ENCODE measurements around the gene PCDH7. TPM values are rescaled to one million over a fixed set of nuclear protein-coding genes. Genes with fewer than 3 reads are reported as not detected.
A peak's percentile ranks its signal among the peaks of the same experiment; 100 is the strongest.

PCDH7 gene
- polyA plus RNA-seq, 1 donor from 2014 or later = 12.6 TPM

DNA sequence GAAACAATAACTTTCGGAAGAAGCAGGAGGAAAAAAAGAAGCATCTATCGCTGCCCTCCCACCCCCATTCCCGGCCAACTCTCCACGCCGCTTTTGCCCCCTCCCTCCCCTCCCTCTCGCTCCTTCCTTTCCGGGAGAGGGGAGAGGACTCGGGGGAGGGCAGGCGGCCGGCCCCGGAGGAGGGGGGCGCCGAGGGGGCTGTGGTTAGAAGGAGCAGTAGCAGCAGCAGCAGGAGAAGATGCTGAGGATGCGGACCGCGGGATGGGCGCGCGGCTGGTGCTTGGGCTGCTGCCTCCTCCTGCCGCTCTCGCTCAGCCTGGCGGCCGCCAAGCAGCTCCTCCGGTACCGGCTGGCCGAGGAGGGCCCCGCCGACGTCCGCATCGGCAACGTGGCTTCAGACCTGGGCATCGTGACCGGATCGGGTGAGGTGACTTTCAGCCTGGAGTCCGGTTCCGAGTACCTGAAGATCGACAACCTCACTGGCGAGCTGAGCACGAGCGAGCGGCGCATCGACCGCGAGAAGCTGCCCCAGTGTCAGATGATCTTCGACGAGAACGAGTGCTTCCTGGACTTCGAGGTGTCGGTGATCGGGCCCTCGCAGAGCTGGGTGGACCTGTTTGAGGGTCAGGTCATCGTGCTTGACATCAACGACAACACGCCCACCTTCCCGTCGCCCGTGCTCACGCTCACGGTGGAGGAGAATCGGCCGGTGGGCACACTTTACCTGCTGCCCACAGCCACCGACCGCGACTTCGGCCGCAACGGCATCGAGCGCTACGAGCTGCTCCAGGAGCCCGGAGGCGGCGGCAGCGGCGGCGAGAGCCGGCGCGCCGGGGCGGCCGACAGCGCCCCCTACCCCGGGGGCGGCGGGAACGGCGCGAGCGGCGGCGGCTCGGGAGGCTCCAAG lies 1.3 kb downstream of the PCDH7 start:
- peaks cover 42% of the 10 kb centered on the region for H3K79me2 ChIP-seq (replicated peaks; ENCODE audit: insufficient read depth, low read length)

DNA sequence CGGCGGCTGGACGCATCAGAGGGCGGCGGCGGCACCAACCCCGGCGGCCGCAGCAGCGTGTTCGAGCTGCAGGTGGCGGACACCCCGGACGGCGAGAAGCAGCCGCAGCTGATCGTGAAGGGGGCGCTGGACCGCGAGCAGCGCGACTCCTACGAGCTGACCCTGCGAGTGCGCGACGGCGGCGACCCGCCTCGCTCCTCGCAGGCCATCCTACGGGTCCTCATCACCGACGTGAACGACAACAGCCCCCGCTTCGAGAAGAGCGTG lies 1.9 kb downstream of the PCDH7 start:
- Histone ChIP-seq H3K27ac (ENCODE audit: low read length) (no peak overlapping the region), H3K9me2 (ENCODE audit: insufficient read depth, low read length) (no peaks in the 10 kb centered on the region), H4K20me1 (ENCODE audit: insufficient read depth) (no peaks in the 10 kb centered on the region), H3K4me2 (ENCODE audit: low read length) (no peak overlapping the region), H2AFZ (ENCODE audit: low read depth, low read length) (peak overlapping the region; percentile 38), H3F3A (ENCODE audit: insufficient read depth, low read length, poor library complexity, severe bottlenecking) (no peaks in the 10 kb centered on the region), H3K4me3 (ENCODE audit: low read length) (peak overlapping the region; percentile 96), H3K79me2 (replicated peaks; ENCODE audit: insufficient read depth, low read length) (peaks cover 47% of the 10 kb centered on the region), H3K27me3 (ENCODE audit: insufficient read depth, low read depth, low read length) (no peaks in the 10 kb centered on the region), H3K9me3 (ENCODE audit: low read length) (no peaks in the 10 kb centered on the region), H3K36me3 (ENCODE audit: insufficient read depth, low read length) (no peaks in the 10 kb centered on the region), H3K9ac (ENCODE audit: low read length) (peak overlapping the region; percentile 80)
- peak; percentile 23 for TF ChIP-seq SMC3 (conservative IDR thresholded peaks at IDR 0.05; ENCODE audit: poor library complexity)
- no peak for TF ChIP-seq EP300 (conservative IDR thresholded peaks at IDR 0.05; ENCODE audit: poor library complexity, severe bottlenecking)
- TF ChIP-seq RAD21 (conservative IDR thresholded peaks at IDR 0.05) = peak; percentile 53
- TF ChIP-seq, protein P1, sequence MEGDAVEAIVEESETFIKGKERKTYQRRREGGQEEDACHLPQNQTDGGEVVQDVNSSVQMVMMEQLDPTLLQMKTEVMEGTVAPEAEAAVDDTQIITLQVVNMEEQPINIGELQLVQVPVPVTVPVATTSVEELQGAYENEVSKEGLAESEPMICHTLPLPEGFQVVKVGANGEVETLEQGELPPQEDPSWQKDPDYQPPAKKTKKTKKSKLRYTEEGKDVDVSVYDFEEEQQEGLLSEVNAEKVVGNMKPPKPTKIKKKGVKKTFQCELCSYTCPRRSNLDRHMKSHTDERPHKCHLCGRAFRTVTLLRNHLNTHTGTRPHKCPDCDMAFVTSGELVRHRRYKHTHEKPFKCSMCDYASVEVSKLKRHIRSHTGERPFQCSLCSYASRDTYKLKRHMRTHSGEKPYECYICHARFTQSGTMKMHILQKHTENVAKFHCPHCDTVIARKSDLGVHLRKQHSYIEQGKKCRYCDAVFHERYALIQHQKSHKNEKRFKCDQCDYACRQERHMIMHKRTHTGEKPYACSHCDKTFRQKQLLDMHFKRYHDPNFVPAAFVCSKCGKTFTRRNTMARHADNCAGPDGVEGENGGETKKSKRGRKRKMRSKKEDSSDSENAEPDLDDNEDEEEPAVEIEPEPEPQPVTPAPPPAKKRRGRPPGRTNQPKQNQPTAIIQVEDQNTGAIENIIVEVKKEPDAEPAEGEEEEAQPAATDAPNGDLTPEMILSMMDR (IDR thresholded peaks at IDR 0.05; ENCODE audit: poor library complexity, severe bottlenecking) = peak; percentile 65
- no peak for TF ChIP-seq EZH2 (IDR thresholded peaks at IDR 0.05; ENCODE audit: borderline replicate concordance, insufficient read depth, low read length, poor library complexity, severe bottlenecking)
- TF ChIP-seq MXI1 (conservative IDR thresholded peaks at IDR 0.05; ENCODE audit: poor library complexity, severe bottlenecking) = peak; percentile 11
- no peak for TF ChIP-seq TAF1 (IDR thresholded peaks at IDR 0.05; ENCODE audit: low read depth)
- no peak for TF ChIP-seq POLR2AphosphoS5 (IDR thresholded peaks at IDR 0.05)
- TF ChIP-seq, protein P2, sequence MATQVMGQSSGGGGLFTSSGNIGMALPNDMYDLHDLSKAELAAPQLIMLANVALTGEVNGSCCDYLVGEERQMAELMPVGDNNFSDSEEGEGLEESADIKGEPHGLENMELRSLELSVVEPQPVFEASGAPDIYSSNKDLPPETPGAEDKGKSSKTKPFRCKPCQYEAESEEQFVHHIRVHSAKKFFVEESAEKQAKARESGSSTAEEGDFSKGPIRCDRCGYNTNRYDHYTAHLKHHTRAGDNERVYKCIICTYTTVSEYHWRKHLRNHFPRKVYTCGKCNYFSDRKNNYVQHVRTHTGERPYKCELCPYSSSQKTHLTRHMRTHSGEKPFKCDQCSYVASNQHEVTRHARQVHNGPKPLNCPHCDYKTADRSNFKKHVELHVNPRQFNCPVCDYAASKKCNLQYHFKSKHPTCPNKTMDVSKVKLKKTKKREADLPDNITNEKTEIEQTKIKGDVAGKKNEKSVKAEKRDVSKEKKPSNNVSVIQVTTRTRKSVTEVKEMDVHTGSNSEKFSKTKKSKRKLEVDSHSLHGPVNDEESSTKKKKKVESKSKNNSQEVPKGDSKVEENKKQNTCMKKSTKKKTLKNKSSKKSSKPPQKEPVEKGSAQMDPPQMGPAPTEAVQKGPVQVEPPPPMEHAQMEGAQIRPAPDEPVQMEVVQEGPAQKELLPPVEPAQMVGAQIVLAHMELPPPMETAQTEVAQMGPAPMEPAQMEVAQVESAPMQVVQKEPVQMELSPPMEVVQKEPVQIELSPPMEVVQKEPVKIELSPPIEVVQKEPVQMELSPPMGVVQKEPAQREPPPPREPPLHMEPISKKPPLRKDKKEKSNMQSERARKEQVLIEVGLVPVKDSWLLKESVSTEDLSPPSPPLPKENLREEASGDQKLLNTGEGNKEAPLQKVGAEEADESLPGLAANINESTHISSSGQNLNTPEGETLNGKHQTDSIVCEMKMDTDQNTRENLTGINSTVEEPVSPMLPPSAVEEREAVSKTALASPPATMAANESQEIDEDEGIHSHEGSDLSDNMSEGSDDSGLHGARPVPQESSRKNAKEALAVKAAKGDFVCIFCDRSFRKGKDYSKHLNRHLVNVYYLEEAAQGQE (IDR thresholded peaks at IDR 0.05; ENCODE audit: borderline replicate concordance) = no peak

More for the DNA sequence above, 1.3 kb downstream of the PCDH7 start:
- H3K27me3 ChIP-seq (ENCODE audit: insufficient read depth, low read depth, low read length) = no peaks in the 10 kb centered on the region
- H3K27ac ChIP-seq (ENCODE audit: low read length) = peak overlapping the region; percentile 64
- no peaks in the 10 kb centered on the region for H3K36me3 ChIP-seq (ENCODE audit: insufficient read depth, low read length)
- no peaks in the 10 kb centered on the region for H4K20me1 ChIP-seq (ENCODE audit: insufficient read depth)
- H3K4me3 ChIP-seq (ENCODE audit: low read length) = peak overlapping the region; percentile 96
- H2AFZ ChIP-seq (ENCODE audit: low read depth, low read length) = peak overlapping the region; percentile 31
- peak overlapping the region; percentile 60 for H3K4me2 ChIP-seq (ENCODE audit: low read length)
- no peaks in the 10 kb centered on the region for H3K9me3 ChIP-seq (ENCODE audit: low read length)
- no peak for TF ChIP-seq EZH2 (IDR thresholded peaks at IDR 0.05; ENCODE audit: borderline replicate concordance, insufficient read depth, low read length, poor library complexity, severe bottlenecking)
- TF ChIP-seq, protein P2 (IDR thresholded peaks at IDR 0.05; ENCODE audit: borderline replicate concordance) = peak; percentile 51
- peak; percentile 34 for TF ChIP-seq MXI1 (conservative IDR thresholded peaks at IDR 0.05; ENCODE audit: poor library complexity, severe bottlenecking)
- TF ChIP-seq EP300 (conservative IDR thresholded peaks at IDR 0.05; ENCODE audit: poor library complexity, severe bottlenecking) = peak; percentile 21
- TF ChIP-seq SMC3 (conservative IDR thresholded peaks at IDR 0.05; ENCODE audit: poor library complexity) = peak; percentile 62
- TF ChIP-seq, protein P1 (IDR thresholded peaks at IDR 0.05; ENCODE audit: poor library complexity, severe bottlenecking) = peak; percentile 84
- peak; percentile 40 for TF ChIP-seq POLR2AphosphoS5 (IDR thresholded peaks at IDR 0.05)
- no peak for TF ChIP-seq TAF1 (IDR thresholded peaks at IDR 0.05; ENCODE audit: low read depth)
- peak; percentile 69 for TF ChIP-seq RAD21 (conservative IDR thresholded peaks at IDR 0.05)
- peak overlapping the region; percentile 80 for H3K9ac ChIP-seq (ENCODE audit: low read length)
- no peaks in the 10 kb centered on the region for H3K9me2 ChIP-seq (ENCODE audit: insufficient read depth, low read length)
- no peaks in the 10 kb centered on the region for H3F3A ChIP-seq (ENCODE audit: insufficient read depth, low read length, poor library complexity, severe bottlenecking)
